NCI-H1417 treated with DMSO at 0.1 percent for 48 hours (cell line): ENCODE measurements around the gene NIPBL.
"Not testable (repeated sequence)": the region's sequence is repeated elsewhere in the genome, so short reads cannot be mapped to it uniquely, and the experiment has no call there.

Experiments
- DNase-seq: peaks from one replicate; lab custom pipeline; 2025; lab: John Stamatoyannopoulos, UW

The NIPBL gene

GRCh38 chr5:36876299-36876964 lies at the start of gene NIPBL:
Gene NIPBL (plus strand): TSS chr5:36876769. CDS start chr5:36953697, 76,928 bp downstream.
- peak; percentile 83 for DNase-seq

- DNase-seq, result no peak
Measured at GRCh38 chr5:36832274-36832673, 44.3 kb upstream of the NIPBL start.

GRCh38 chr5:36836831-36837230 lies 39.7 kb upstream of the NIPBL start:
- DNase-seq, result no peak

GRCh38 chr5:36839489-36840476 lies 36.8 kb upstream of the NIPBL start:
- DNase-seq, result no peak

GRCh38 chr5:36841677-36842076 lies 34.9 kb upstream of the NIPBL start:
- no peak for DNase-seq

- DNase-seq, result no peak
Measured at GRCh38 chr5:36842087-36842486, 34.5 kb upstream of the NIPBL start.

GRCh38 chr5:36844305-36844704 lies 32.3 kb upstream of the NIPBL start:
- no peak for DNase-seq

GRCh38 chr5:36848545-36848944 lies 28.0 kb upstream of the NIPBL start:
- not testable (repeated sequence) for DNase-seq

- not testable (repeated sequence) for DNase-seq
Measured at GRCh38 chr5:36852903-36853302, 23.7 kb upstream of the NIPBL start.

- no peak for DNase-seq
Measured at GRCh38 chr5:36854402-36855140, 22.0 kb upstream of the NIPBL start.

- no peak for DNase-seq
Measured at GRCh38 chr5:36855141-36855495, 21.5 kb upstream of the NIPBL start.

- no peak for DNase-seq
Measured at GRCh38 chr5:36861871-36862270, 14.7 kb upstream of the NIPBL start.

GRCh38 chr5:36870399-36871040 lies 6.0 kb upstream of the NIPBL start:
- peak; percentile 57 for DNase-seq

GRCh38 chr5:36874465-36874864 lies 2.1 kb upstream of the NIPBL start:
- DNase-seq, result peak; percentile 26

- DNase-seq, result no peak
Measured at GRCh38 chr5:36875051-36875789, 1.3 kb upstream of the NIPBL start.

GRCh38 chr5:36875790-36876298 lies 725 bp upstream of the NIPBL start:
- peak; percentile 47 for DNase-seq

GRCh38 chr5:36876965-36877666 lies 547 bp downstream of the NIPBL start:
- DNase-seq, result peak; percentile 64

GRCh38 chr5:36877667-36878391 lies 1.3 kb downstream of the NIPBL start:
- DNase-seq, result no peak

GRCh38 chr5:36878392-36879082 lies 2.0 kb downstream of the NIPBL start:
- DNase-seq, result no peak
